Activated CD8-positive, alpha-beta memory T cell treated with anti-CD3 and anti-CD28 coated beads, Interleukin-2, amount 50 U/mL, for 1 hour (primary cell): ENCODE measurements around the gene BCAR1.

ENCODE experiments used
- DNase-seq: peaks from one replicate; pipeline ENCODE4 v3.0.0-alpha.2; 2020; ENCODE audit errors: extremely low read depth

The BCAR1 gene

DNA sequence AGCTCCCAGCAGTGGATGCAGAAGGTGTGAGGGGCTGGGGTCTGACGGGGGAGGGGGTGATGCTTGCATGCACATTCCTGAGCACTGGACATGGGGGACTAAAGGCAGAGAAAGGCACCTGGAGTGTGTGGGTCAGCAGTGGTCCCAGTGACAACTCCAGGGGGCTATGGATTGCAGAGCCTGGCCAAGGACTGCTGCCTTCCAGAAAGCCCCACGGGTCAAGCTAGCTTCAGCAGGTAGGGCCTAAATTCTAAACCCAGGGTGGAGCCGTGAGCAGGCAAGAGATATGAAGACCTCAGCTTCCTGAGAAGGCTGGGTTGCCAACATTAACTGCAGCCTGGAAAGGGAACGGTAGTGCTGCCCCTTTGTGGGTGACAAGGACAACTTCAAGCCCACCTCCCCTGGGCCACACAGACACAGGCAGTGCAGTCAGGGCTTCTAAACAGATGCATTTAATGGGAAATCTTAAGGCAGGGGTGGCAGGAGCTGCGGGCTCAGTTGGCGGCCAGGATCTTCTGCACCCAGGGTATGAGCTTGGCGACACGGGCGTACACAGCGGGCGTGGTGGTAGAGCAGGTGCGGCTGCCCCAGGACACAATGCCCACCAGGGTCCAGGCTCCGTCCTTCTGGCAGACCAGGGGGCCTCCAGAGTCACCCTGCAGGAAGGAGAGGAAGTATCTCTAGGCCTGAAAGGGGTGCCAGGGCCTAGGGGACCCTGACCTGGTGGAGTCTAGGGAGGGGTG is 47.6 kb downstream of the BCAR1 start:
- no peak for DNase-seq

DNA sequence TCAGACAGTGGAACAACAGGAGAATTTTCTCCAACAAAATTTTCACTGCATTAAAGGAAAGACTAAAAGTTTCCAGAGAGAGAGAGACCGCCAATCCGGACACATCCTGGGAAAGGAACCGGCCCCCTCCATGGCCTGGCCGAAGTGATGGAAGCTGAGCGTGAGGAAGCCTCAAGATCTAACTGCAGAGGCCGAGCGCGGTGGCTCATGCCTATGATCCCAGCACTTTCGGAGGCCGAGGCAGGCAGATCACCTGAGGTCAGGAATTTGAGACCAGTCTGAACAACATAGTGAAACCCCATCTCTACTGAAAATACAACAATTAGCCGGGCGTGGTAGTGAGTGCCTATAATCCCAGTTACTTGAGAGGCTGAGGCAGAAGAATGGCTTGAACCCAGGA is 48.3 kb downstream of the BCAR1 start:
- no peak for DNase-seq

GRCh38 chr16:75202069-75202590 is 49.3 kb downstream of the BCAR1 start:
- no peak for DNase-seq

- DNase-seq = no peak
These were observed 53.3 kb downstream of the BCAR1 start for GRCh38 chr16:75198135-75198600.

GRCh38 chr16:75197522-75198134 is 53.8 kb downstream of the BCAR1 start:
- DNase-seq = no peak

DNA sequence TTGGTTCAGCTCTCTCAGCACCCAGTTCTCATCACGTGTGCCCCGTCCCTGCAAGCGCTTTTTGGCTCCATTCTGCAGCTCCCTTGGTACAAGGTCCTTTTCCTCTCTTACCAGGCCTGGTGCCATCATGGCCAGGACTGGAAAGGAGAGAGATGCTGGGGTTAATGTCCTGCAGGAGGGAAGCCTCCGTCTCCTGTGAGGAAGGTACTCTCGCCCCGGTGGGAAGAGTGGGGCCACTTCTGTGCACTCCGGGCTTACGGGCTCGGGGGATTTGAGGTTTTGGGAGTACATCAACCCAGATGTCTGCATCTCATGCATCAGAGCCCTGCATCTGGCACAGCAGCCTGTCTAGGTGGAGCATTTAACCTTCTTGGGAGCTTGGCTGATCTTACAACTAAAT is 54.6 kb downstream of the BCAR1 start:
- no peak for DNase-seq

DNA sequence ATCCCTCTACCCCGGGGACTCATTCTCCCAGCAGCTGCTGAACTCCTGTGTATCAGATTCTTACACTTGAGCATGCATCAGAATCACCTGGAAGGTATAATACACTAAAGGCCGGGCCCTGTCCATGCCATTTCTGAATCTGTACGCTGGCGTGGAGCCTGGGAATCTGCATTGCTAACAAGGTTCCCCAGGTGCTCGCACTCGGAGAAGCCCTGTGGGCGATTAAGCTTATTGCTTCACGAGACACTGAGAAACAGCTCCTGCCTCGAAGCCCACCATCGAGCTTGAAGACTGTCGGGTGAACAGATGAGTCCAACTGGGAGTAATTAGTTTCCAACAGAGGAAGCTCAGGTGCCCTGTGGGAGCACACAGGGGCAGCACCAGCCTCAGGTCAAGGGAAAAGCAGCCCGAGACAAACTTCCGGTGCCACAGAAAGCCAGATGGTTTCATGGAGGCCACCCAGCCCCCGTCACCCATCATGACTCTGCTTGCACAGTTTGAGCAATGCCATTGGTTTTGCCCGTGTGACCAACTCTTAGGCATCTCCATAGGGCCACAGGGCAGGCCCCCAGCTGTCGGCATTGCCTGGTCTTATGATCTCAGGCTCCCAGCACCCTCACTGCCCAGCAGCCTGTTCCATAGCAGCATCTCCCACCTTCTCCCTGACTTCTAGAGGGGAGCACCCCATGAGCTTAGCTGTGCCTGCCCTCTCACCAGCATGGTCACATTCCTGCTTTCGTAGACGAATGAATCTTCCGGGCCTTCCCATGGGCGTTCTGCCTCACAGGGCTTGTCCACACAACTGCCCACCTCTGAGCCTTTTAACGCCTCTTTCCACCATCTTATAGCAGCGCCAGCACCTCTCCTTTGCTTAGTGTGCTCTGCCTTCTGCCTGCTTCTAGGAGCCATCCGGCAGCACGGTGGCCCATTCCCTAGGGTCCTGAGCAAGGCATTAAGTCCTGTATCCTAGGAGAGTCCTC is 55.3 kb downstream of the BCAR1 start:
- DNase-seq = no peak

- no peak for DNase-seq
These were observed 57.5 kb downstream of the BCAR1 start for GRCh38 chr16:75193730-75194444.

DNA sequence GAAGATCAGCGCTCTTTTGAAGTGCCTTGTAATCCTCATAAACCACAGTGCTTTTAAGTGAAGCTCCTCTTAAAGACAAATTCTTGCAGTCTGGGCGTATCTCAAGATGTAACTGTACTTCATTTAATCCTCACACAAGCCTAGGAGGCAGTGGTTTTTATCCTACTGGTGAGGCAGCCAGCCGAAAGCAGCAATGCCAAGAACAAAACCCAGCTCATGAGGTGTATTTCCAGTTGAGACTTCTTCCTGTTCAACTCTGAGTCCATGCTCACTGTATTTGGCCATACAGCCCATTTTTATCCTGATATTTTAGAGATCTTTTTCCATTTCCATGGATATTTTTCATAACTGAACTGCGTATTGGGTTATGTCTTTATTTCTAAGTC is 58.2 kb downstream of the BCAR1 start:
- DNase-seq = no peak

GRCh38 chr16:75192606-75193264 is 58.7 kb downstream of the BCAR1 start:
- DNase-seq = no peak

DNA sequence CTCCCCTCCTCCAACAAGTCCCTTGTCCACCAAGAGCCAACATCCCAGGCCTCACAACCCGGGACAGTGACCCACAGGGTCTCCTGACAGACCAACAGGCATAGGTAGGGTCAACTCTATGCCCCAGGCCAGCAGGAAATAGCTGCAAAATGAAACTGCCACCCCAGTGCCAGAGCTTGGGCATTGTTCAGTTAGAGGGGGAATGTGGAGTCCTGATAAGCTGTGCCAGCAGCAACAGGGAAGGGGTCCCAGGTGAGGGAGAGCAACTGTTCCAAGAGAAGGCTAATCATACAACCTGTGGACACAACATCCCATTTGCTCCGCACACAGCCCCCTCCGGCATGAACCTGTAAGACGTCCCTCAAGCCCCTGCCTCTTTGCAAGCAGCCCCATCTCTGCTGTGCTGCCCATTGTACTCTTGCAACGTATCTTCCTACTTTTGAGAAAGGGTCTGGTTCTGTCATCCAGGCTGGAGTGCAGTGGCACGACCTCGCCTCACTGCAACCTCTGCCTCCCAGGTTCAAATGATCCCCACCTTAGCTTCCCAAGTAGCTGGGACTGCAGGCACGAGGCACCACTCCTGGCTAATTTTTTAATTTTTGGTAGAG is 61.7 kb downstream of the BCAR1 start:
- no peak for DNase-seq

- DNase-seq = no peak
These were observed 62.5 kb downstream of the BCAR1 start for GRCh38 chr16:75188832-75189477.

DNA sequence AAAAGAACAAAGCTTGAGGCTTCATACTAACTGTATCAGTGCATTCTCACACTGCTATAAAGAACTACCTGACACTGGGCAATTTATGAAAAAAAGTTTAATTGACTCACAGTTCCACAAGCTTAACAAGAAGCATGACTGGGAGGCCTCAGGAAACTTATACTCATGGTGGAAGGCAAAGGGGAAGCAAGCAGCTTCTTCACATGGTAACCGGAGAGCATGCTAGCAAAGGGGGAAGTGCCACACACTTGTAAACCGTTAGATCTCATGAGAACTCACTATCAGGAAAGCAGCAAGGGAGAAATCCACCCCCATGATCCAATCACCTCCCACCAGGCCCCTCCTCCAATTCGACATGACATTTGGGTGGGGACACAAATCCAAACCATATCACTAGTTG is 69.8 kb downstream of the BCAR1 start:
- DNase-seq = no peak

- DNase-seq = no peak
These were observed 72.2 kb downstream of the BCAR1 start for GRCh38 chr16:75179208-75179607.
